HG02588 (cell line): Measurements from ENCODE around the gene KAZN.
"Not testable (repeated sequence)": the region's sequence is repeated elsewhere in the genome, so short reads cannot be mapped to it uniquely, and the experiment has no call there.

Experiments used
- ATAC-seq: cut with Tn5 transposase; IDR thresholded peaks from one replicate; pipeline ENCODE4 v1.9.1; 2021; ENCODE audit warnings: mild to moderate bottlenecking, moderate library complexity; ENCODE audit not compliant: unreplicated experiment

Gene KAZN

GRCh38 chr1:15039017-15039648 is 440.6 kb downstream of the KAZN start:
- ATAC-seq = no peak

- ATAC-seq = no peak
Observed at GRCh38 chr1:15039901-15040300, 441.4 kb downstream of the KAZN start.

- not testable (repeated sequence) for ATAC-seq
Observed at GRCh38 chr1:15040685-15041084, 442.2 kb downstream of the KAZN start.

- no peak for ATAC-seq
Observed at GRCh38 chr1:15042866-15043265, 444.4 kb downstream of the KAZN start.

DNA sequence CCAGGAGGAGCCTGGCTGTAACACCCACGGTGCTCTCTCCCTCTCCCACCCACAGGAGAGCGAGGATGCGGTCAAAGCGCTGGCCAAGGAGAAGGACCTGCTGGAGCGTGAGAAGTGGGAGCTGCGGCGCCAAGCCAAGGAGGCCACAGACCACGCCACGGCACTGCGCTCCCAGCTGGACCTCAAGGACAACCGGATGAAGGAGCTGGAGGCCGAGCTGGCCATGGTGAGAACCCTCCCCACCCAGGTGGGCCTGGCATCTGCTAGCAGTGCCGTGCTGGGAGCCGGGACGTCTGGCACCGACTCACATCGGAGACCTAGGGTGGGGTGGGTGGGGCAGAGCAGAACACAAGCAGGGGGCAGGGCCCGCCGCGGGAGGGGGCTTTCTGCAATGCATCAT is 445.4 kb downstream of the KAZN start:
- ATAC-seq = no peak

- ATAC-seq = no peak
Observed at GRCh38 chr1:15045123-15045522, 446.6 kb downstream of the KAZN start.

DNA sequence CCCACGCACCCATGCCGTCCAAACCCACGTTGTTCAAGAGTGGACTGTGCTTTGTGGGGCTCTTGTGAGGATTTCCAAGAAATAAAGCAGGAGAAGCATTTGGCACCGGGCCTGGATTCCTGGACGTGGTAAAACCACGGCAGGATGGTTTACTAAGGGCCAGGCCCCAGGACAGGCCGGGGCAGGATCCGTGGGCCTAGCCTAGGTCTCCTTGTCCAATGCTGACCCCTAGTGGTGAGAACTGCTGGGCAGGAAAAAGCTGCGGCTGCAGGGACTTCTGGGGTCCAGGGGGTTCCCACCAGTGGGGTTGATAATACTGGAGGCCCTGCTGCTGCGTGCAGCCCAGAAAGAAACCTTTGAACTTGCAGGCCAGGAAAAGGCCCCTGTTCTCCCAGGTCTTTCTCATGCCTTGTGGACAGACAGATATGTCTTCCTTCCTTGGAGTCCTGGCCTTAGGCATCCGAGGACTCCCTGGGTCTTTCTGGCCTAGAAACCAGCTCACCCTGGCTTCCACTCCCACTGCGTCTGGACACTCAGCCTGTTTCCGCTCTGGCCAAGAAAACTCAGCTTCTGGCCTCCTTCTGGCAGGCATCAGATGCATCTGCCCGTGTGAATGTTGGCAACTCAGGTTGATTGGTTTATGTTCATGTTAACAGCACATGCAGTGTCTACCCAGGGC is 448.1 kb downstream of the KAZN start:
- no peak for ATAC-seq

GRCh38 chr1:15047237-15047636 is 448.8 kb downstream of the KAZN start:
- ATAC-seq = no peak

- no peak for ATAC-seq
Observed at GRCh38 chr1:15048437-15048980, 450.0 kb downstream of the KAZN start.

GRCh38 chr1:15049067-15049466 is 450.6 kb downstream of the KAZN start:
- no peak for ATAC-seq

DNA sequence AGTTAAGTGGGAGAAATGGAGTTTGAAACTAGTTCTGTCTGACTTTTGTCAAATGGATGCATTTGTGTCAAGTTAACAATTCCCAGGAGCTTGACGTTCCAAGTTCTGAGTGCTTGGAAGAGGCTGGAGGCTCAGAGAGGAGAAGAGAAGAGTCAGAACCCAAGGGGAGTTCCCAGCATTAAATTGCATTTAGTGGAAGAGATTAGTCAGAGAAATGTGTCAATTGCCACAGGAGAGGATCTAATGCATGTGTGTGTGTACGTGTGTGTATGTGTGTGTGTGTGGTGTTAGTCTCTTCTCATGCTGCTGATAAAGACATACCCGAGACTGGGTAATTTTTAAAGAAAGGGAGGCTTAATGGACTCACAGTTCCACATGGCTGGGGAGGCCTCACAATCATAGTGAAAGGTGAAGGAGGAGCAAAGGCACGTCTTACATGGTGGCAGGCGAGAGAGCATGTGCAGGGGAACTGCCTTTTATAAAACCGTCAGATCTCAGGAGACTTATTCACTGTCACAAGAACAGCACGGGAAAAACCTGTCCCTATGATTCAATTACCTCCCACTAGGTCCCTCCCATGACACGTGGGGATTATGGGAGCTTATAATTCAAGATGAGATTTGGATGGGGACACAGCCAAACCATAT is 453.5 kb downstream of the KAZN start:
- no peak for ATAC-seq

GRCh38 chr1:15053153-15053552 is 454.7 kb downstream of the KAZN start:
- no peak for ATAC-seq

DNA sequence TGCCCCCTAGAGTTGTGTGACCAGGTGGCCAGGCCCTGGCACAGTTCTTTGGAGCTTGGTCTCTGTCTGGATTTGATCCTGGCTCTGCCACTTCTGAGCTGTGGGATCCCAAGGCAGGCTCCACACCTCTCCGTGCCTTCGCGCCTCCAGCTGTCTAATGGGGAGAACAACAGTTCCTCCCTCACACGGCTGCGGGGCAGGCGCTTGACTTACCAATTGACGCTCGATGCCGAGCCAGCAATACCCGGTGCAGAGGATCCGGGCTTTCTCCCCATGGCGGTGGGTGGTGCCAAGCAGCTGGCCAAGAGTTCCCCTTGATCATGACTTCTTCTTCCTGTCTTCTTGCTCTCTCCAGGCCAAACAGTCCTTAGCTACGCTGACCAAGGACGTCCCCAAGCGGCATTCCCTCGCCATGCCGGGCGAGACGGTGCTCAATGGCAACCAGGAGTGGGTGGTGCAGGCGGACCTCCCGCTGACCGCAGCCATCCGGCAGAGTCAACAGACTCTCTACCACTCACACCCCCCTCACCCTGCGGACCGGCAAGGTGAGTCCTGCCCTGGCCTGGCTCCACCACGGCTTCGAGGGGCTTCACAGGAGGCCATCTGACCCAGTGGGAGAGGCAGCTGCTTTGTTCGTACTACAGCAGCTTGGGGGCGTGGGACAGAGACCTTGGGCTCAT is 457.4 kb downstream of the KAZN start:
- ATAC-seq = no peak

DNA sequence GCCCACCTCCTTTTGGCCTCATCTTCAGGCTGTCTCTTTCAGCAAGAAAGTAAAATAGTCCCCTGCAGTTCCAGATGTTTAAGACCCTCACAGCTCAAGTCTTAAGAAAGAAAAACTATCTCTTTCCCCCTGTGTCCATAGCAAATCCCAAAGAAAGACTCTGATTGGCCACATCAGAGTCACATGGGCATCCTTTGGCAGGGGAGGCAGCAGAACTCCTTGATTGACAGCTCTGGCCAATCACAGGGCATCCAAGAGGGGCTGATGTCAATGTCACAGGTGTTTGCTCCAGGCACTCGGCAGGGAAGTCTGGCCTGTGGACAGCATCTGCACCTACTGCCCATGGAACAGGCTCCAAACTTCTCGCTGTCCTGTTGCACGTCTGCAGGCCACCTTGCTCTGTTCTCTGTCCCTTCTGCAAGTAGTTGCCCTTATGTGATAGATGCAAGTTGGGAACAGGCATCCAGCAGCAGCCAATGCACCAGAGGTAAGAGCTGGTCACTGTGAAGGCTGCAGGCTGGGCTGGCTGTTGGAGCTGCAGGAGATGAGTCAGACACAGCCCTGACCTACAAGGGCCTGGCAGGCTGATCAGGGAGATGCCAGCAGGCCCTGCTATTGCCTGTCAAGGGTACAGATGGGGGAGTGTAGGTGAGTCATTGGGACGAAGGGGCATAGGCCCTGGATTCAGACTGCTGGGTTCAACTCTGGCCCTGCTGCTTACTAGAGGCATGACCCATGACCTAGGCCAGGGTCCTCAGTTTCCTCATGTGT is 458.2 kb downstream of the KAZN start:
- no peak for ATAC-seq

GRCh38 chr1:15057834-15058233 is 459.3 kb downstream of the KAZN start:
- ATAC-seq = no peak

DNA sequence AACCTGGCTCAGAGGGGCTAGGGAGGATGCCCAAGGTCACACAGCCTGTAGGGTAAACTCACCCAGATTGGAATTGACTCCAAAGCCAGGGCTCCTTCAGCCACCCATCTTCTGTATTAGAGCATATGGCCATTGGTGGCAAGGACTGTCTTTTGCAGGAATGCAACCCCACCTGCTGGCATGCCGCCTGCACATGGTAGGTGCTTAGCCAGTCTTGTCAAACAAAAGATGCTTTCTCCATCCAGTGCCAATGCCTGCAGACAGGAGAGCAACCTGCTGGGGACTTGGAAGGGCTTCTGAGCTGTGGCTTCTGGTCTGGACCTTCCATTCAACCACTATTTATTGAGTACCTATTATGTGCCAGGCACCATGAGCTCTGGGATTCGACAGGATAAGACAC is 459.8 kb downstream of the KAZN start:
- no peak for ATAC-seq

GRCh38 chr1:15060104-15060503 is 461.6 kb downstream of the KAZN start:
- ATAC-seq = no peak

GRCh38 chr1:15062479-15063099 is 464.1 kb downstream of the KAZN start:
- ATAC-seq = no peak

- no peak for ATAC-seq
Observed at GRCh38 chr1:15063346-15063745, 464.9 kb downstream of the KAZN start.

- ATAC-seq = no peak
Observed at GRCh38 chr1:15063783-15064182, 465.3 kb downstream of the KAZN start.
